SK-N-MC (cell line): ENCODE measurements around the gene ITPRIP.

Experiments
- DNase-seq: peaks from one replicate; pipeline ENCODE4 v3.0.0-alpha.2; 2011; ENCODE audit warnings: low read depth, low spot score
- H3K27ac ChIP-seq: fragments of 200-600 bp; sonication (generic); 2 replicates; pipeline ENCODE4 v1.5.1; 2016; ENCODE audit warnings: mixed run types
- H3K36me3 ChIP-seq: fragments of 200-600 bp; sonication (generic); 2 replicates; pipeline ENCODE4 v1.6.1; 2017; ENCODE audit warnings: antibody characterized with exemption, low read length, mixed read lengths; ENCODE audit not compliant: insufficient read depth
- H3K4me3 ChIP-seq: fragments of 200-600 bp; sonication (generic); 2 replicates; pipeline ENCODE4 v1.5.1; 2016
- H3K9ac ChIP-seq: fragments of 200-600 bp; sonication (generic); 2 replicates; pipeline ENCODE4 v1.8.0; 2017; ENCODE audit warnings: mixed run types, mixed read lengths; ENCODE audit not compliant: insufficient read length
- H3K9me3 ChIP-seq: fragments of 200-600 bp; sonication (generic); 2 replicates; pipeline ENCODE4 v1.6.1; 2017; ENCODE audit warnings: low read depth, mild to moderate bottlenecking, antibody characterized with exemption, low read length, moderate library complexity, mixed read lengths
- EZH2 ChIP-seq: fragments of 200-600 bp; sonication (generic); IDR thresholded peaks from one replicate; pipeline ENCODE4 v1.6.1; 2017; ENCODE audit warnings: antibody characterized with exemption
- FOXP2 ChIP-seq: optimal IDR thresholded peaks from 2 replicates; pipeline ENCODE3; 2011; ENCODE audit warnings: mild to moderate bottlenecking, moderate library complexity; ENCODE audit not compliant: insufficient read depth; ENCODE audit errors: extremely low read length, control extremely low read depth
- POLR2AphosphoS5 ChIP-seq: IDR thresholded peaks from 2 replicates; pipeline ENCODE4 v1.6.1; 2012; ENCODE audit warnings: mild to moderate bottlenecking, low read depth, low read length, borderline replicate concordance

The ITPRIP gene

GRCh38 chr10:104323760-104324201 lies 14.5 kb downstream of the ITPRIP start:
- Histone ChIP-seq H3K27ac (no peak overlapping the region), H3K4me3 (no peak overlapping the region)

GRCh38 chr10:104323085-104323484 lies 15.2 kb downstream of the ITPRIP start:
- no peak for DNase-seq
- Histone ChIP-seq H3K4me3 (no peak overlapping the region), H3K27ac (no peak overlapping the region), H3K9ac (no peak overlapping the region), H3K36me3 (no peaks in the 10 kb centered on the region), H3K9me3 (no peaks in the 10 kb centered on the region)
- TF ChIP-seq POLR2AphosphoS5 (no peak), FOXP2 (no peak), EZH2 (no peak)

More at GRCh38 chr10:104323760-104324201, 14.5 kb downstream of the ITPRIP start:
- H3K9me3 ChIP-seq, result no peaks in the 10 kb centered on the region
- H3K36me3 ChIP-seq, result no peaks in the 10 kb centered on the region
- no peak overlapping the region for H3K9ac ChIP-seq
- no peak for DNase-seq
- TF ChIP-seq FOXP2 (no peak), EZH2 (no peak), POLR2AphosphoS5 (no peak)

GRCh38 chr10:104322416-104322782 lies 15.9 kb downstream of the ITPRIP start:
- Histone ChIP-seq H3K9me3 (no peaks in the 10 kb centered on the region), H3K9ac (no peak overlapping the region), H3K4me3 (no peak overlapping the region), H3K36me3 (no peaks in the 10 kb centered on the region), H3K27ac (no peak overlapping the region)
- no peak for DNase-seq
- TF ChIP-seq FOXP2 (no peak), EZH2 (no peak), POLR2AphosphoS5 (no peak)

- Histone ChIP-seq H3K36me3 (no peaks in the 10 kb centered on the region), H3K9me3 (no peaks in the 10 kb centered on the region), H3K4me3 (no peak overlapping the region), H3K9ac (no peak overlapping the region), H3K27ac (no peak overlapping the region)
- DNase-seq, result no peak
- TF ChIP-seq FOXP2 (no peak), EZH2 (no peak), POLR2AphosphoS5 (no peak)
Measured at GRCh38 chr10:104321725-104322415, 16.4 kb downstream of the ITPRIP start.

GRCh38 chr10:104321226-104321625 lies 17.0 kb downstream of the ITPRIP start:
- DNase-seq, result no peak
- TF ChIP-seq EZH2, result no peak
- TF ChIP-seq POLR2AphosphoS5, result no peak
- TF ChIP-seq FOXP2, result no peak
- Histone ChIP-seq H3K27ac (no peak overlapping the region), H3K36me3 (no peaks in the 10 kb centered on the region), H3K4me3 (no peak overlapping the region), H3K9ac (no peak overlapping the region), H3K9me3 (no peaks in the 10 kb centered on the region)

GRCh38 chr10:104318810-104319741 lies 19.2 kb downstream of the ITPRIP start:
- Histone ChIP-seq H3K36me3 (no peaks in the 10 kb centered on the region; the same call in 1 of the 2 replicates), H3K9ac (no peak overlapping the region), H3K4me3 (no peak overlapping the region), H3K27ac (no peak overlapping the region), H3K9me3 (no peaks in the 10 kb centered on the region)
- no peak for TF ChIP-seq EZH2
- TF ChIP-seq POLR2AphosphoS5, result no peak
- no peak for TF ChIP-seq FOXP2
- DNase-seq, result no peak

GRCh38 chr10:104318326-104318725 lies 19.9 kb downstream of the ITPRIP start:
- no peaks in the 10 kb centered on the region for H3K9me3 ChIP-seq
- no peak overlapping the region for H3K9ac ChIP-seq
- TF ChIP-seq EZH2 (no peak), POLR2AphosphoS5 (no peak), FOXP2 (no peak)
- no peaks in the 10 kb centered on the region; the same call in 1 of the 2 replicates for H3K36me3 ChIP-seq
- no peak for DNase-seq
- H3K4me3 ChIP-seq, result no peak overlapping the region
- H3K27ac ChIP-seq, result no peak overlapping the region

- H3K4me3 ChIP-seq, result no peak overlapping the region
- no peaks in the 10 kb centered on the region; the same call in 1 of the 2 replicates for H3K36me3 ChIP-seq
- no peak overlapping the region for H3K27ac ChIP-seq
Measured at GRCh38 chr10:104317726-104318299, 20.5 kb downstream of the ITPRIP start.

More at GRCh38 chr10:104317726-104318299, 20.5 kb downstream of the ITPRIP start:
- TF ChIP-seq FOXP2 (no peak), EZH2 (no peak), POLR2AphosphoS5 (no peak)
- Histone ChIP-seq H3K9ac (no peak overlapping the region), H3K9me3 (no peaks in the 10 kb centered on the region)
- no peak for DNase-seq
